HG02610 (cell line): Measurements from ENCODE around the gene IRF2BPL.
"Not testable (repeated sequence)": the region's sequence is repeated elsewhere in the genome, so short reads cannot be mapped to it uniquely, and the experiment has no call there.

Source experiments
- ATAC-seq: cut with Tn5 transposase; IDR thresholded peaks from one replicate; pipeline ENCODE4 v1.9.1; 2021; ENCODE audit warnings: mild to moderate bottlenecking, moderate library complexity; ENCODE audit not compliant: unreplicated experiment

Gene IRF2BPL

GRCh38 chr14:77036484-77037214 is 8.1 kb upstream of the IRF2BPL start:
- no peak for ATAC-seq

- ATAC-seq: no peak
These were observed 6.8 kb upstream of the IRF2BPL start for GRCh38 chr14:77035267-77035666.

GRCh38 chr14:77033622-77034589 is 5.4 kb upstream of the IRF2BPL start:
- ATAC-seq: peak; percentile 78

- ATAC-seq: peak; percentile 30
These were observed 4.5 kb upstream of the IRF2BPL start for GRCh38 chr14:77032844-77033621.

- ATAC-seq: no peak
These were observed 4.0 kb upstream of the IRF2BPL start for GRCh38 chr14:77032491-77032843.

- no peak for ATAC-seq
These were observed 3.4 kb upstream of the IRF2BPL start for GRCh38 chr14:77031759-77032490.

- peak; percentile 34 for ATAC-seq
These were observed 747 bp downstream of the IRF2BPL start for GRCh38 chr14:77027538-77028383.

- no peak for ATAC-seq
These were observed 1.5 kb downstream of the IRF2BPL start for GRCh38 chr14:77026930-77027537.

GRCh38 chr14:77026166-77026929 is 2.2 kb downstream of the IRF2BPL start:
- ATAC-seq: no peak

- no peak for ATAC-seq
These were observed 2.8 kb downstream of the IRF2BPL start for GRCh38 chr14:77025744-77026165.

- no peak for ATAC-seq
These were observed 4.3 kb downstream of the IRF2BPL start for GRCh38 chr14:77024171-77024691.

GRCh38 chr14:77023001-77023996 is 5.2 kb downstream of the IRF2BPL start:
- no peak for ATAC-seq

- peak; percentile 41 for ATAC-seq
These were observed 6.2 kb downstream of the IRF2BPL start for GRCh38 chr14:77022236-77022852.

GRCh38 chr14:77021424-77021823 is 7.1 kb downstream of the IRF2BPL start:
- not testable (repeated sequence) for ATAC-seq

GRCh38 chr14:77018785-77019184 is 9.7 kb downstream of the IRF2BPL start:
- no peak for ATAC-seq

GRCh38 chr14:77017666-77018065 is 10.8 kb downstream of the IRF2BPL start:
- no peak for ATAC-seq
